ENCODE data around the gene PPP1R14B. TPM values are rescaled to one million over a fixed set of nuclear protein-coding genes. Genes with fewer than 3 reads are reported as not detected.

The PPP1R14B gene
- total RNA-seq, 1 donor from 2014 or later, result 85.7 TPM

- Histone ChIP-seq H3K4me3 (no peak overlapping the region), H3K9me3 (no peaks in the 10 kb centered on the region), H3K27me3 (no peaks in the 10 kb centered on the region), H3K4me1 (peaks cover 11 to 23% of the 10 kb centered on the region in 2 donors), H3K36me3 (peaks cover 48 to 65% of the 10 kb centered on the region in 2 donors), H3K27ac (no peak overlapping the region)
- intact Hi-C loops (cut with DNase I), result no loop called here
- DNase-seq (ENCODE audit: low spot score in 2 of 2), result no peak
- TF ChIP-seq, protein P1, sequence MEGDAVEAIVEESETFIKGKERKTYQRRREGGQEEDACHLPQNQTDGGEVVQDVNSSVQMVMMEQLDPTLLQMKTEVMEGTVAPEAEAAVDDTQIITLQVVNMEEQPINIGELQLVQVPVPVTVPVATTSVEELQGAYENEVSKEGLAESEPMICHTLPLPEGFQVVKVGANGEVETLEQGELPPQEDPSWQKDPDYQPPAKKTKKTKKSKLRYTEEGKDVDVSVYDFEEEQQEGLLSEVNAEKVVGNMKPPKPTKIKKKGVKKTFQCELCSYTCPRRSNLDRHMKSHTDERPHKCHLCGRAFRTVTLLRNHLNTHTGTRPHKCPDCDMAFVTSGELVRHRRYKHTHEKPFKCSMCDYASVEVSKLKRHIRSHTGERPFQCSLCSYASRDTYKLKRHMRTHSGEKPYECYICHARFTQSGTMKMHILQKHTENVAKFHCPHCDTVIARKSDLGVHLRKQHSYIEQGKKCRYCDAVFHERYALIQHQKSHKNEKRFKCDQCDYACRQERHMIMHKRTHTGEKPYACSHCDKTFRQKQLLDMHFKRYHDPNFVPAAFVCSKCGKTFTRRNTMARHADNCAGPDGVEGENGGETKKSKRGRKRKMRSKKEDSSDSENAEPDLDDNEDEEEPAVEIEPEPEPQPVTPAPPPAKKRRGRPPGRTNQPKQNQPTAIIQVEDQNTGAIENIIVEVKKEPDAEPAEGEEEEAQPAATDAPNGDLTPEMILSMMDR (IDR thresholded peaks at IDR 0.05), result no peak
These were observed 18.7 kb upstream of the PPP1R14B start for GRCh38 chr11:64265176-64266160.

- TF ChIP-seq, protein P1 (IDR thresholded peaks at IDR 0.05), result no peak
- DNase-seq (ENCODE audit: low spot score in 2 of 2), result no peak
- no peaks in the 10 kb centered on the region for H3K9me3 ChIP-seq
- no peaks in the 10 kb centered on the region for H3K27me3 ChIP-seq
- H3K27ac ChIP-seq, result no peak overlapping the region
- peaks cover 11 to 23% of the 10 kb centered on the region in 2 donors for H3K4me1 ChIP-seq
- intact Hi-C loops (cut with DNase I), result no loop called here
- H3K36me3 ChIP-seq, result peaks cover 58 to 74% of the 10 kb centered on the region in 2 donors
- no peak overlapping the region for H3K4me3 ChIP-seq
These were observed 17.7 kb upstream of the PPP1R14B start for GRCh38 chr11:64264371-64264852.

DNA sequence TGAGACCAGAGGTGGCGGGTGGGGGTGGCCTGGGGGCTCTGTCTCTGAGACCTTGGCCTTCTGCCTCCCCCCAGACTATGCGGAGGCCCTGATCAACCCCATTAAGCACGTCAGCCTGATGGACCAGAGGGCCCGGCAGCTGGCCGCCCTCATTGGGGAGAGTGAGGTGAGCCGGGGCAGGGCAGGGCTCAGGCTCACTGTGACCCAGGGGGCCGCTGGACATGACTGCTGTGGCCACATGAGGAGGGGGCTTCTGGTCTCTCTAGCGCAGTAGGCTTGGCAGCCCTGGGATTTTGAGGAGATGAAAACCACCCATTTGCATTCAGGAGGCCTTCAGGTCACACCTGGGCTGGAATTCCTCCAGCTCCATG, 17.2 kb upstream of the PPP1R14B start:
- DNase-seq (ENCODE audit: low spot score in 2 of 2), result no peak
- TF ChIP-seq, protein P1 (IDR thresholded peaks at IDR 0.05), result no peak
- Histone ChIP-seq H3K4me3 (no peak overlapping the region), H3K27me3 (no peaks in the 10 kb centered on the region), H3K27ac (no peak overlapping the region), H3K9me3 (no peaks in the 10 kb centered on the region), H3K36me3 (peaks cover 62 to 78% of the 10 kb centered on the region in 2 donors), H3K4me1 (peaks cover 11 to 20% of the 10 kb centered on the region in 2 donors)
- intact Hi-C loops (cut with DNase I), result no loop called here

DNA sequence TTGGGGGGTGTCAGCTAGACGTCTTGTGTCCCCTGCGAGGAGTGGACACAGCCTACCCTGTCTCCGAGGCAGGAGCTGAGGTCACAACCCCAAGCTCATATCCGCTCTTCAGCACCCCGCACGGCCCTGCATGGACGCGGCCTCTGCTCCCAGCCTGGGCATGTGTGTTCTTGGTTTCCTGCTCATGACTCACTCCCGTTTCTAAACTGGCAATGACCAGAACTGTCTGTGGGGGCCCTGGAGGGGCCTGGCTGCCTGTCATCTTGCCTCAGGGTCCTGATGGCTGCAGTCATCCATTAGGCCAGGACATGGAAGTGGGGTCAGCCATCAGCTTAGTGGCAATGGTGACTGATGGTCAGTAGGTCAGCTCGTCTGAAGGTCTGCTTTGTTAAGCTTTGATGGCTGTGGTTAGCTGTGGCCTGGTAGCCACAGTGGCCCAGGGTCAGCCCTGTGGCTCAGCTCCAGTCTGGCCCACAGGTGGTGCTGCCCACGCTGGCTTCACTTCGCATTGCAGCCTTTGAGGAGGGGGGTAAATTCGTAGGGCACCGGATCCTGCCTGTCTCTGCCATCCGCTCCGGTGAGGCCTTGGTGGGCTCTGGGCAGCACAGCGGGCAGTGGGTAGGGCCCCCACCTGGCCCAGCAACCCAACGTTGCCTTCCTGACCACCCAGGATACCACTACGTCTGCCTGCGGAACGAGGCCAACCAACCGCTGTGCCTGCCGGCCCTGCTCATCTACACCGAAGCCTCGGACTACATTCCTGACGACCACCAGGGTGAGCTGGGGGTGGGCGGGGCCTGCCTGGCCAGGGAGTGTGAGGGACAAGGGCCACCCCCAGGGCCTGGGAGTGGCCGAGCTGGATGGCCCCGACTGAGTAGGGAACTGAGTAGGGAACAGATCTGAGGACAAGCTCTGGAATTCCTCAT, 16.5 kb upstream of the PPP1R14B start:
- no peak for DNase-seq (ENCODE audit: low spot score in 2 of 2)
- H3K27ac ChIP-seq, result no peak overlapping the region
- intact Hi-C loops (cut with DNase I), result no loop called here
- H3K4me1 ChIP-seq, result peaks cover 5 to 14% of the 10 kb centered on the region in 2 donors
- H3K36me3 ChIP-seq, result peaks cover 69 to 85% of the 10 kb centered on the region in 2 donors
- no peak overlapping the region for H3K4me3 ChIP-seq
- H3K27me3 ChIP-seq, result no peaks in the 10 kb centered on the region
- H3K9me3 ChIP-seq, result no peaks in the 10 kb centered on the region
- TF ChIP-seq, protein P1 (IDR thresholded peaks at IDR 0.05), result no peak

GRCh38 chr11:64262271-64263002, 15.7 kb upstream of the PPP1R14B start:
- no peaks in the 10 kb centered on the region for H3K27me3 ChIP-seq
- TF ChIP-seq, protein P1 (IDR thresholded peaks at IDR 0.05), result no peak
- no peaks in the 10 kb centered on the region for H3K9me3 ChIP-seq
- peaks cover 0 to 5% of the 10 kb centered on the region in 2 donors for H3K4me1 ChIP-seq
- intact Hi-C loops (cut with DNase I), result no loop called here
- no peak overlapping the region for H3K27ac ChIP-seq
- H3K4me3 ChIP-seq, result no peak overlapping the region
- H3K36me3 ChIP-seq, result peaks cover 72 to 91% of the 10 kb centered on the region in 2 donors
- DNase-seq (ENCODE audit: low spot score in 2 of 2), result no peak
